ENCODE data around the gene TRIO. TPM values are rescaled to one million over a fixed set of nuclear protein-coding genes. Genes with fewer than 3 reads are reported as not detected.

TRIO gene
- total RNA-seq, 1 donor from 2014 or later = 34.9 TPM

DNA sequence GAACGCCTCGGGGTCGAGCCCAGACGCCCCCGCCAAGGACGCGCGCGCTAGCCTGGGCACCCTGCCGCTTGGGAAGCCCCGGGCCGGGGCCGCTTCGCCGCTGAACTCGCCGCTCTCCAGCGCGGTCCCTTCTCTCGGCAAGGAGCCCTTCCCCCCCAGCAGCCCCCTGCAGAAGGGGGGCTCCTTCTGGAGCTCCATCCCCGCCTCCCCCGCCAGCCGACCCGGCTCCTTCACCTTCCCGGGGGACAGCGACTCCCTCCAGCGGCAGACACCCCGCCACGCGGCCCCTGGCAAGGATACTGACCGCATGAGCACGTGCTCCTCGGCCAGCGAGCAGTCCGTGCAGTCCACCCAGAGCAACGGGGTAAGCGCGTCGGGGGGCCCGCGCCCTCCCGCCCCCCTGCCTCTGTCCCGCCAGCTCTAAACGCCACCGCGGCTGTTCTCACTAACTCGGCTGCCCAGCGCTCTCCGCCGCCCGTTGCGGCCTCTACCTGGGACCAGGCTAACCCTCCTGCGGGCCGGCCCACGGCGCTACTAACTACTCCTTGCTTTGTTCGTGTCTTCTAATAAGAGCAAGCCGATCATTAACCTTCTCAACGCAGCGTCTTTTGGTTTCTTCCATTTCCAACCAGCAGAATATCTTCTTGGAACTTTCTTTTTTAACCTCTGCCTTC lies 344.9 kb downstream of the TRIO start:
- no peak for DNase-seq (ENCODE audit: low spot score)
- ATAC-seq = no peak

DNA sequence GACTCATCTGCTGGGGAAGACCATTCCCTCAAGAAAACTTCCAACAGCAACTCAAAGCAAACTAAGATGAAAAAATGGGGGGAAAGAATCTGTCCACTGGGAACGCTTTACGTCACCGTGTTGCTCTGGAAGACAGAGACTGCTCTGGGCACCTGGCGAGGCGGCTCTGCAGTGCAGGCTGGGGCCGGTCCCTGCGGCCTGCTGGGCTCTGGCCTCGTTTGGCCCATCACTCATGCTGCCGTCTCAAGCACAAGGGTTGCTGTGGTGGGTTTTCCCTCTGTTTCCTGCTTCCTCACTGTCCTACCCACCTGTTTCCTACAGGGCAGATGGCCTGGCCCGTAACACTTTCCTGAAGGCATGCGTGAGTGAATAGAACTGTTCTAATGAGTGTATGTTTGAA lies 345.6 kb downstream of the TRIO start:
- ATAC-seq (no peak), DNase-seq (ENCODE audit: low spot score) (no peak)

DNA sequence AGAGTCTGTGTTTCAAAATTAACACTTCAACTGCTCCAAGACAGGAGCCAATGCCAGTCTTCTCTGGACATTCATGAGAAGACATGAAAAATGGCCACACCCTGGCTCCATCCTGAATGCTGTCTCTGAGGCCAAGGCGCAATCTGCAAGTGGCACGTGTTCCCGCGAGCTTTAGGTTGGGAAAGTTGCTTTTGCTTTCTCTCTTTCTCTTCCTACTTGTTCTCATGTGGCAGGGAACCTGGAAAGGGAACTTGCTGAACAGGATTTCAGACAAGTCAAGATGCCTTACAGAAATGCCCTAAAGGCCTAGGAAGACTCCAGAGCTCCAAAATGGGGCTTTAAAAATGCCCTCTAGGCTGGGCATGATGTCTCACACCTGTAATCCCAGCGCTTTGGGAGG lies 346.5 kb downstream of the TRIO start:
- DNase-seq (ENCODE audit: low spot score) (no peak), ATAC-seq (no peak)

GRCh38 chr5:14490309-14490711 lies 347.2 kb downstream of the TRIO start:
- no peak for DNase-seq (ENCODE audit: low spot score)
- peak; percentile 51 for ATAC-seq

DNA sequence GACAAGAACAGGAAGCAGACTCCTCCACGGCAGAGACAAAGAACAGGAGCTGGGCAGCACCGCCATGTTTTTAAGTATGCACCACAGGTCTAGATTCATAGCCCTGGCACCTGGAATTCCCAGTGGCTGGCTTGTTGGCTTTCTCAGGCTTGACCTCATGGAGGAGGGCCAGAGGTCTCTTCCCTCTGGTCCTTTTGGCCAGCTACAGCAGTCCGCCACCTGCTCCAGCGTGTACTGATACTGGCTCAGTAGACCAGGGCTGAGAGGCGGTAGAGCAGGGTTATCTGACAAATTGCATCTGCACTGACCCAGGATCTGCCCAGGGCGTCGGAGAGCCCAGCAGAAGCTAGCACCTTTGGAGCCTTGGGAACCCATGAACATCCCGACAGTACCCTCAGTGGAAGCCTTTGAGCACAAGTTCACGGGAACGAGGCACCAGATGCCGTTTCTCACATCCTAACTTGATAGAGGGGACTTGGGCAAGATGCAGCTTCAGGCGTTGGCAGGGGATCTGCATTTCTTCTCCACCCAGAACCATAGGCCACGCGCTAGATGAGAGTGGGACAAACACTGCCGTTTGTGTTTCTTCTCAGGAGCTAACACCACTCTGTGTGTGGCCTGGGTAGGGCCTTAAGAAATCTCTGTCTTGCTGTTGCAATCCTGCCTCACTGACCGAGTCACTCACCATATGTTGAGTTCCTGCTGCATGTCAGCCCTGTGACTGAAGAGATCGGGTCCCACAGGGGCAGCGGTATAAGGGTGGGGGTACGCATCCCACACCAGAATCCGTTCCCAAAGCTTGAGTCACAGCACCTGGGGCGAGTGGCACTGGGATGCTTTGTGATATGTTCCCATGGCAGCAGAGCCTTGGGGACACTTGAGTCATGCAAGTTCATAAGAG lies 348.1 kb downstream of the TRIO start:
- DNase-seq (ENCODE audit: low spot score) = no peak
- no peak for ATAC-seq

GRCh38 chr5:14492331-14492964 lies 349.3 kb downstream of the TRIO start:
- DNase-seq (ENCODE audit: low spot score) (no peak), ATAC-seq (no peak)

DNA sequence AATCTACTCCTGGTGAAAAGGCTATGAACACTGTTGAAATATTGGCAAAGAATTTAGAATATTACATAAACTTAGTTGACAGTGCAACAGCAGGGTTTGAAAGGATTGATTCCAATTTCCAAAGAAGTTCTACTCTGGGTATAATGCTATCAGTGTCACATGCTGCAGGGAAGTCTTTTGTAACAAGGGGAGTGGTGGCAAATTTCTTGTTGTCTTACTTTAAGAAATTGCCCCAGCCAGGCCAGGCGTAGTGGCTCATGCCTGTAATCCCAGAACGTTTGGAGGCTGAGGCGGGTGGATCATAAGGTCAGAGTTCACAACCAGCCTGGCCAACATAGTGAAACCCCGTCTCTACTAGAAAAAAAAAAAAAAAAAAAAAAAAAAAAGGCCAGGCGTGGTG lies 352.2 kb downstream of the TRIO start:
- no peak for DNase-seq (ENCODE audit: low spot score)
- ATAC-seq = no peak

DNA sequence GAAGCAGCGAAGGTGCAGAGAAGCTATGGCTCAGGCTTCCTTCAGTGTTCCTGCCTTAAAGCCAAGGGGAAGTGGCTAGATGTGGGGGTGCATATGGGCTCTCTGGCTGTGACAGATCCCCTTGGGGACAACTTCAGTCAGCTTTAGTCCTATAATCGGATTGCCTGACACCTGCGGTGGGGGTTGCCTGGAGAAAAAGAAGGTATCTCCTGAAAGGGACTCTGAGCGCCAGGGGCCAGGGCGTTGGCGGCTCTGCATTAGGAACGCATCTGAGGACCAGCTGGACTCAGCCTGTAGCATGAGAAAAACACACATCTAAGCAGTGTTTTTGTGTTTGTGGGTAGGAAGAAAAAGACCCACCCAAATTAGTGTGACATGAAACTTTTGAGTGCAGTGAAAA lies 354.2 kb downstream of the TRIO start:
- no peak for DNase-seq (ENCODE audit: low spot score)
- no peak for ATAC-seq

DNA sequence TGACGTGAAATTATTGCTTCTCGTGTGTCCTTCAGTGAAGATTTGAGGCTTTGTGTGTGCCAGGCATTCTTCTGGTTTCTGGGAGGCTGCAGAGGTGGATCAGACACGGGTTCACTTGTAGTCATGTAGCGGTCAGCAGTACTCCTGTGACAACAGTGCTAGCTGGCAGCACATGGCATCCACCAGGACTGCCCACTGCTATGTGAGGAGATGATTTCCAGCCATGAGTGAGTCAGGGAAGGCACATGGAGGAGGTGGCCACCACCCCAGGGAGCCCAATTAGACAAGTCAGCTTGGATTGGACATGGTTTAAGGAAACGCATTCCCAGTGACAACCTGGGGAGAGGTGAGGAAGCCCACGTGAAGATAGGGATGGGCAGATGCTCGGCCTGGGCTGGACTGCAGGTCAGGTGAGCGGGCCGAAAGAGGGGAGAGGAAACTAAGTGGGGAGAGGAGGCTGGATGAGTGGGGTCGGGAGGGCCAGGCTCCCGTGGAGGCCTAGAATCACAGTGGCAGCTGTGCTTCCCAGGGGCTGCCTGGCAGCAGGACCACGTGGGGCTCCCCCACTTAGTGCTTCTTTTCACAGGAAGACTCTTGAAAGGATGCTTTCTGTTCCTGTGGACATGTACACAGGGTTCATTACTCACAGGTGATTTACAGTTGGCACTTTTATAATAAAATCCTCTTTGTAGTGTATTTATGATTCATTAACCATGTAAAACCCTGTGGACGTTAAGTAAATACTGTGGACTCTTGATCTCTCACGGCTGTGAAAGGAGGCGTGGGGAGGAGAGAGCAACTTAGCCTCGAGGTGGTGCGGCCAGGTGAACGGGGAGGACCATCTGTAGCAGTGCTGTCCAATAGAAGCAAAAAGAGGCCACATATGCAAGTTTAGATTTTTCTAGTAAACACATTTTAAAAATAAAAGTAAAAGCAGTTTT lies 358.5 kb downstream of the TRIO start:
- no peak for DNase-seq (ENCODE audit: low spot score)
- ATAC-seq = no peak

DNA sequence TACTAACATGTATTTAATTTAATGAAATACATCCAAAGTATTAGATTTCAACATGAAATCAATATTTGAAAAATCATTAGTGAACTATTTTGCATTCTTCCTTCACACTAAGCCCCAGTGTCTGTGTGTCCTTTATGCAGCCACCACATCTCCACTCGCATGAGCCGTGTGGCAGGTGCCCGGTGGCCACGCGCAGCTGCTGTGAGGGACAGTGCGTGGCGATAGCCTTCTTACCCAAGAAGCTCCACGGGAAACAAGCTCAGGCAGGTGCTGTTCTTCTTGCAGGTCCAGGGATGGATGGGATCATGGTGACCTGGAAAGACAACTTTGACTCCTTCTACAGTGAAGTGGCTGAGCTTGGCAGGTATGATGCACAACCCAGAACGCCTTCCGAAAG lies 359.1 kb downstream of the TRIO start:
- ATAC-seq (no peak), DNase-seq (ENCODE audit: low spot score) (no peak)

DNA sequence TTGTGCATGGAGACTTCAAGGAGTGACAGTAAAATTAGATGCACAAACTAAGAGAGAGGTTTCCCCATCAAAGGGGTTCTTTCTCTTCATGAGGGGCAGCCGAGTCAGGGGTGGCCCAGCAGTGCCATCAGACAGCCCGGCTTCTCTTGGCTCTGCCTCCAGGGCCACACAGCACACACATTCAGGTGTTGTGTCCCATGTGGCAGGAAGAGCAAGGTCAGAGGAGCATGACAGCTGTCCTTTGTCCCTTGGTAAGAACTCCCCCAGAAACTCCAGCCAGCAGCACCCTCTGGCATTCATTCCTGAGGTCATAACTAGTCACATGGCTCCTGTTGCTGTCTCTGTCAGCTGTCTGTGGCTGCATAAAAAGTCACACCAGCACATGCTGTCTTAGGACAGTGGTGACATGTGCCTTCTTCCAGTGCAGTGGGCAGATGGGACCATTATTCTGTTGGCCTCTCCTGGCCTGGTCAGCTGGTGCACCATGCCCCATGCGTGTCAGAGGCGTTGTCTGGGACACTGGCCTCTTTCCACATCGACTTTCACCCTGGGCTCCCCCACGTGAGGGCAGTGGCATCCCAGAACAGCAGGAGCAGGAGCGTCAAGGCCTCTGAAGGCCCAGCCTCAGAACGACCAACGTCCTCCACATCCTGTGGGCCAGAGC lies 360.0 kb downstream of the TRIO start:
- DNase-seq (ENCODE audit: low spot score) (no peak), ATAC-seq (peak; percentile 67)

DNA sequence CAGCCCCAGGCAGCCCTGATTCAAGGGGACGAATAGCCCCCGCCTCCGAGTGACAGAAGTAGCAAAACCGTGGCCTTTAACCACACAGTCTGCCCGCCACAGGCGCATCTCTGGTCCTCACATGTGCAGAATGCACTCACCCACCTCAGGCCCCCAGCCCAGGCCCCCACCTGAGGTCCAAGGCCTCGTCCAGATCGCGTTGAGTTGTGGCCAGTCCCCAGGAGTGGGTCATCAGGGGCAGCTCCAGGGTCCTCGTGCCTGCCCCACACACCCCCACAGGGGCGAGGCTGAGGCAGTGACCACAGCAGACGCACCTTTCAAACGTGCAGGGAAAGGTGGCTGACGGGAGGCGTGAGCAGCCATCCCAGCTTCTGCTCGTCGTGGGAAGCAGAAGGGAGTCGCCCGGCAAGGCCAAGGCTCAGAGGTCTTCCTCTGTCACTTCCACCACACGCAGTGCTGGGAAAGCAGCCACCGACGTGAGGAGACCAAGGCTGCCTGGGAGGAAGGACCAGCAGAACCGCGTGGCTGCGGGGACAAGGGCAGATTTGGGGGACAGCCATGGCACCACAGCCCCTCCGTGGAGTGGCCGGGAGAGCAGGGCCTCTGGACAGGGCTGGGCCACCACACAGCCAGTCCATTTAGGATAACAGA lies 360.7 kb downstream of the TRIO start:
- DNase-seq (ENCODE audit: low spot score) (no peak), ATAC-seq (no peak)

- ATAC-seq = no peak
- no peak for DNase-seq (ENCODE audit: low spot score)
These were observed 361.2 kb downstream of the TRIO start for GRCh38 chr5:14504332-14504727.

GRCh38 chr5:14504816-14505215 lies 361.7 kb downstream of the TRIO start:
- no peak for ATAC-seq
- no peak for DNase-seq (ENCODE audit: low spot score)

GRCh38 chr5:14505310-14506139 lies 362.4 kb downstream of the TRIO start:
- DNase-seq (ENCODE audit: low spot score) = no peak
- ATAC-seq = no peak

DNA sequence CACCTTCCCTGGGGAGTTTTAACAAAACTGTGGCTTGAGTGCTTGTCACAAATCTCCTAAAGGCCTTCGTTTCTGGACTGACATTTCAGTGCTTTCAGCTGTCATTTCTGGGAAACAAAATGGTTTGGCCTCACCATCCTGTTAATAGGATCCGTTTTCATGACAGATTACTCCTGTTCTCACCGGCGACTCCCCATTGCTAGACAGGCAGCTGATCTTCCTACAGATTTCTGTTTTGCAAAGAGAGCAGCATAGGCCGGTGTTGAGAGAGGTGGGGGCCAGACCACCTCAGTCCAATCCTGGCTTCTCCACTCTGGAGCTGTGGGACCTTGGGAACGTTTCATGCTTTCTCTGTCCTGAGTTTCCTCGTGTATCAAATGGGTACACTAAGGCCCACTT lies 363.0 kb downstream of the TRIO start:
- ATAC-seq = no peak
- DNase-seq (ENCODE audit: low spot score) = no peak

- no peak for DNase-seq (ENCODE audit: low spot score)
- no peak for ATAC-seq
These were observed 363.5 kb downstream of the TRIO start for GRCh38 chr5:14506661-14507060.

GRCh38 chr5:14507156-14507941 lies 364.2 kb downstream of the TRIO start:
- ATAC-seq = no peak
- DNase-seq (ENCODE audit: low spot score) = no peak
